Lung (tissue), 12 donors: ENCODE measurements around the gene CNTNAP2. TPM values are rescaled to one million over a fixed set of nuclear protein-coding genes. Genes with fewer than 3 reads are reported as not detected.
A peak's percentile ranks its signal among the peaks of the same experiment; 100 is the strongest.

Experiments
- ATAC-seq: fragments of 200-7000 bp; cut with Tn5 transposase; one replicate; pipeline ENCODE4 v1.9.1; 2020; ENCODE audit warnings: moderate number of reproducible peaks; ENCODE audit not compliant: insufficient read depth, low FRiP score
- DNase-seq, 3 donors: peaks; one replicate each; pipeline ENCODE4 v3.0.0-alpha.2; 2013 to 2017
- H3K27ac ChIP-seq, 2 donors: one replicate each; pipeline ENCODE4 v1.5.1; 2013; ENCODE audit warnings: mild to moderate bottlenecking in 2 of 2, moderate library complexity in 2 of 2, control low read depth in 1 of 2, inconsistent platforms in 1 of 2, low read depth in 1 of 2, low read length in 1 of 2
- H3K27me3 ChIP-seq, 3 donors: one replicate each; pipeline ENCODE4 v1.5.1; 2013; ENCODE audit warnings: low read length in 2 of 3; ENCODE audit not compliant: control insufficient read depth in 3 of 3, insufficient read depth in 3 of 3
- H3K36me3 ChIP-seq, 4 donors: one replicate each; pipeline ENCODE4 v1.5.1; 2013; ENCODE audit warnings: low read length in 4 of 4, mild to moderate bottlenecking in 1 of 4, moderate library complexity in 1 of 4; ENCODE audit not compliant: control insufficient read depth in 4 of 4, insufficient read depth in 4 of 4
- H3K4me1 ChIP-seq, 5 donors: one replicate each; pipeline ENCODE4 v1.5.1; 2013; ENCODE audit warnings: low read length in 5 of 5, mild to moderate bottlenecking in 2 of 5, moderate library complexity in 1 of 5; ENCODE audit not compliant: control insufficient read depth in 5 of 5, insufficient read depth in 5 of 5
- H3K4me3 ChIP-seq: one replicate; pipeline ENCODE4 v1.5.1; 2013; ENCODE audit warnings: mild to moderate bottlenecking, control low read depth, moderate library complexity
- H3K9ac ChIP-seq, 2 donors: one replicate each; pipeline ENCODE4 v1.5.1; 2013; ENCODE audit warnings: low read length in 2 of 2, control low read depth in 1 of 2; ENCODE audit not compliant: insufficient read depth in 1 of 2
- H3K9me3 ChIP-seq, 4 donors: one replicate each; pipeline ENCODE4 v1.5.1; 2013; ENCODE audit warnings: low read length in 3 of 4, mild to moderate bottlenecking in 1 of 4, moderate library complexity in 1 of 4; ENCODE audit not compliant: control insufficient read depth in 4 of 4, insufficient read depth in 3 of 4
- CTCF ChIP-seq: IDR thresholded peaks from 2 replicates; pipeline ENCODE4 v1.5.1; 2012; ENCODE audit warnings: mild to moderate bottlenecking; ENCODE audit errors: control extremely low read depth, extremely low read depth
- WGBS, 2 donors: extraction: QIAGEN DNeasy Blood & Tissue Kit; methylation state at CpG; one replicate each; pipeline ENCODE4 v1.1.7; 2013; 5-methylcytosine and 5-hydroxymethylcytosine counted together
- polyA plus RNA-seq, 2 donors: library from polyadenylated mRNA; stranded (reverse); fragments of 200-250 nt; gene quantifications; one replicate each; pipeline ENCODE4 v1.2.1, GENCODE V29; 2013
- total RNA-seq, 2 donors: library from RNA; depleted of rRNA in 1 of 2; stranded (reverse); fragments of >200 nt in 1 of 2; gene quantifications; one replicate each; pipeline ENCODE4 v1.2.1, GENCODE V29; 2014 to 2021
- donor health status: control.
- donor health status: control.
- donor health status: Bipolar disorder and iron deficiency.
- donor health status: healthy.
- donor health status: DM: yes; HTN: yes; CAD: no.

Gene CNTNAP2
- total and polyA plus RNA-seq, 4 donors, result 0.18 to 45.3 (median 0.52) TPM

- H3K27ac ChIP-seq, result no peak overlapping the region
- H3K4me1 ChIP-seq, result peaks cover 0 to 6% (median 0%) of the 10 kb centered on the region in 5 donors
- 56 to 74% methylated on average over 3 of the region's 3 CpGs for WGBS, 2 donors
- no peaks in the 10 kb centered on the region for H3K27me3 ChIP-seq
- peak in 1 of 3 donors; percentile 20 for DNase-seq
- no peak for ATAC-seq
- no peak for TF ChIP-seq CTCF
- H3K4me3 ChIP-seq, result no peak overlapping the region
- no peak overlapping the region for H3K9ac ChIP-seq
- no peaks in the 10 kb centered on the region for H3K36me3 ChIP-seq
- H3K9me3 ChIP-seq, result no peaks in the 10 kb centered on the region
These were observed 759.8 kb downstream of the CNTNAP2 start for GRCh38 chr7:146876411-146876810.

- Histone ChIP-seq H3K9me3 (peaks cover 0 to 1% (median 0%) of the 10 kb centered on the region in 4 donors), H3K4me3 (no peak overlapping the region), H3K27ac (no peak overlapping the region), H3K9ac (no peak overlapping the region), H3K27me3 (no peaks in the 10 kb centered on the region), H3K4me1 (peaks cover 0 to 6% (median 0%) of the 10 kb centered on the region in 5 donors), H3K36me3 (no peaks in the 10 kb centered on the region)
- TF ChIP-seq CTCF, result no peak
- no peak for ATAC-seq
- no peak for DNase-seq
- WGBS, 2 donors, result 69 to 82% methylated on average over 1 of the region's 1 CpG
These were observed 762.3 kb downstream of the CNTNAP2 start for GRCh38 chr7:146878901-146879300.

GRCh38 chr7:146885231-146885630 is 768.6 kb downstream of the CNTNAP2 start:
- Histone ChIP-seq H3K27me3 (no peaks in the 10 kb centered on the region), H3K36me3 (no peaks in the 10 kb centered on the region), H3K9ac (no peak overlapping the region), H3K27ac (no peak overlapping the region), H3K4me1 (no peaks in the 10 kb centered on the region), H3K9me3 (peaks cover 0 to 1% (median 0%) of the 10 kb centered on the region in 4 donors), H3K4me3 (no peak overlapping the region)
- TF ChIP-seq CTCF, result no peak
- ATAC-seq, result no peak
- WGBS, 2 donors, result 32 to 57% methylated on average over 2 of the region's 2 CpGs
- DNase-seq, result no peak
